ENCODE results near the gene TMEM132C. TPM values are rescaled to one million over a fixed set of nuclear protein-coding genes. Genes with fewer than 3 reads are reported as not detected.

The TMEM132C gene
- total RNA-seq, 1 experiment from 2014 or later = not detected

GRCh38 chr12:128325646-128326045 is 58.7 kb downstream of the TMEM132C start:
- no peak overlapping the region for H3K27ac Mint-ChIP-seq
- ATAC-seq = no peak

GRCh38 chr12:128326406-128326805 is 59.4 kb downstream of the TMEM132C start:
- DNase-seq (ENCODE audit: low spot score) (no peak), ATAC-seq (no peak)
- ChIA-PET CTCF (no interaction called here), POLR2A (no interaction called here)
- Mint-ChIP-seq H3K36me3 (peaks cover 69% of the 10 kb centered on the region), H3K4me1 (no peaks in the 10 kb centered on the region), H3K27me3 (ENCODE audit: low read depth) (peaks cover 13% of the 10 kb centered on the region), H3K4me3 (no peak overlapping the region), H3K27ac (no peak overlapping the region), H3K9me3 (peaks cover 77% of the 10 kb centered on the region)
- TF ChIP-seq SOX15 (CRISPR knock-in tag; IDR thresholded peaks at IDR 0.05) (no peak), FOXP4 (CRISPR knock-in tag; IDR thresholded peaks at IDR 0.05) (no peak), GTF2I (CRISPR knock-in tag; conservative IDR thresholded peaks at IDR 0.05) (no peak), ZNF423 (CRISPR knock-in tag; IDR thresholded peaks at IDR 0.05) (no peak), NFE2L1 (CRISPR knock-in tag; IDR thresholded peaks at IDR 0.05) (no peak), USF1 (CRISPR knock-in tag; IDR thresholded peaks at IDR 0.05) (no peak), FOXJ3 (CRISPR knock-in tag; IDR thresholded peaks at IDR 0.05; ENCODE audit: borderline replicate concordance) (no peak), ZNF671 (CRISPR knock-in tag; IDR thresholded peaks at IDR 0.05) (no peak)

More at GRCh38 chr12:128325646-128326045, 58.7 kb downstream of the TMEM132C start:
- Mint-ChIP-seq H3K9me3 (peaks cover 81% of the 10 kb centered on the region), H3K36me3 (peaks cover 74% of the 10 kb centered on the region), H3K4me1 (no peaks in the 10 kb centered on the region), H3K4me3 (no peak overlapping the region), H3K27me3 (ENCODE audit: low read depth) (peaks cover 13% of the 10 kb centered on the region)
- DNase-seq (ENCODE audit: low spot score) = no peak
- no peak for TF ChIP-seq OVOL2 (CRISPR knock-in tag; IDR thresholded peaks at IDR 0.05; ENCODE audit: borderline replicate concordance)
- TF ChIP-seq MAX (CRISPR knock-in tag; IDR thresholded peaks at IDR 0.05) = no peak
- no peak for TF ChIP-seq ZSCAN18 (CRISPR knock-in tag; IDR thresholded peaks at IDR 0.05)
- CTCF ChIA-PET = no interaction called here
- POLR2A ChIA-PET = no interaction called here

- Mint-ChIP-seq H3K4me3 (no peak overlapping the region), H3K36me3 (peaks cover 45% of the 10 kb centered on the region), H3K27ac (no peak overlapping the region), H3K9me3 (peaks cover 51% of the 10 kb centered on the region), H3K4me1 (no peaks in the 10 kb centered on the region), H3K27me3 (ENCODE audit: low read depth) (peaks cover 7% of the 10 kb centered on the region)
- CTCF ChIA-PET = no interaction called here
- POLR2A ChIA-PET = no interaction called here
- DNase-seq (ENCODE audit: low spot score) (no peak), ATAC-seq (no peak)
- TF ChIP-seq EMX1 (CRISPR knock-in tag; IDR thresholded peaks at IDR 0.05) (no peak), NFE2L1 (CRISPR knock-in tag; IDR thresholded peaks at IDR 0.05) (no peak), MLX (CRISPR knock-in tag; IDR thresholded peaks at IDR 0.05) (no peak), KAT7 (CRISPR knock-in tag; IDR thresholded peaks at IDR 0.05; ENCODE audit: borderline replicate concordance) (no peak), SOX15 (CRISPR knock-in tag; IDR thresholded peaks at IDR 0.05) (no peak), GTF2I (CRISPR knock-in tag; conservative IDR thresholded peaks at IDR 0.05) (no peak), MAX (CRISPR knock-in tag; IDR thresholded peaks at IDR 0.05) (no peak), ATF1 (CRISPR knock-in tag; IDR thresholded peaks at IDR 0.05) (no peak), USF2 (CRISPR knock-in tag; IDR thresholded peaks at IDR 0.05) (no peak), ZNF138 (CRISPR knock-in tag; conservative IDR thresholded peaks at IDR 0.05) (no peak), SP1 (CRISPR knock-in tag; conservative IDR thresholded peaks at IDR 0.05) (no peak), SMAD4 (CRISPR knock-in tag; IDR thresholded peaks at IDR 0.05) (no peak), ZNF425 (CRISPR knock-in tag; conservative IDR thresholded peaks at IDR 0.05) (no peak)
Measured at GRCh38 chr12:128328961-128329360, 62.0 kb downstream of the TMEM132C start.

All from WTC11 (cell line).